Activated CD8-positive, alpha-beta memory T cell treated with anti-CD3 and anti-CD28 coated beads for 1 hour (primary cell): Measurements from ENCODE around the gene ZNF506.
"Not testable (repeated sequence)": the region's sequence is repeated elsewhere in the genome, so short reads cannot be mapped to it uniquely, and the experiment has no call there.

Source experiments
- DNase-seq, 2 donors: peaks; one replicate each; pipeline ENCODE4 v3.0.0-alpha.2; 2020; ENCODE audit warnings: low read depth in 1 of 2; ENCODE audit errors: extremely low read depth in 1 of 2

The ZNF506 gene

DNA sequence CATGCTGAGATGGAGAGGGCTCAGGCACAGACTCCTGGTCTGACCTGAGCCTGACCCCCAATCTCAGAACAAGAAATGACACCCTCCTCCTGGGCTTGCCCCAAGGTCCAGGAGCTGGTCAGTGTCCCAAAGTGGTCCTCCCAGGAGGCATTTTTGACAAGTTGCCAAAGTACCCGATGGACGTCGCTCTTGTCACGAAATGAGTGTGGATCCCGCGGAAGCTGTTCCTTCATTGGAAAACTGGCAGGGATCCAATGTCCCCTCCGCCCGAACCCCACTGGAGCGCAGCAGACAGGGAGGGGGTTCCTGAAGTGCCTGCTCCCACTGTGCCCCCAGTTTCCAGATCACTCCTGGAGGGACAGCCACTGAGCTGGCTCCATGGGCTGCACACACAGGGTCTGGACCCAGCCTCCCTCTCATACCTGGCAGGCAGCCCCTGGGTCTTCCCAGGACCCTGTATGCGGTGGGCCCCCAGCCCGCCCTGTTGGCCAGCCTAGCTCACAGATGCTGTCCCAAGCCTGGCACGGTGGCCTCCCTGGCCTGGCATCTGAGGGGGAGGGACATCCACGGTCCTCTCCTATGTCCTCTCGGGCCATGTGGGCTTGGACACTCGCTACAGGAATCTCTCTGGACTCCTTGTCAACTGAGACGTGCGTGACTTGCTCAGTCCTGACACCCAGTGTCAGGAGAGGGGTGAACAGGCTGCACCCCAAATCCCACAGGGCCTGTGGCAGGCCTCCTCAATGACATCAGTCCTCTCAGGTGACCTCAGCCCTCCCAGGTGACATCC lies 75.9 kb downstream of the ZNF506 start:
- no peak for DNase-seq

DNA sequence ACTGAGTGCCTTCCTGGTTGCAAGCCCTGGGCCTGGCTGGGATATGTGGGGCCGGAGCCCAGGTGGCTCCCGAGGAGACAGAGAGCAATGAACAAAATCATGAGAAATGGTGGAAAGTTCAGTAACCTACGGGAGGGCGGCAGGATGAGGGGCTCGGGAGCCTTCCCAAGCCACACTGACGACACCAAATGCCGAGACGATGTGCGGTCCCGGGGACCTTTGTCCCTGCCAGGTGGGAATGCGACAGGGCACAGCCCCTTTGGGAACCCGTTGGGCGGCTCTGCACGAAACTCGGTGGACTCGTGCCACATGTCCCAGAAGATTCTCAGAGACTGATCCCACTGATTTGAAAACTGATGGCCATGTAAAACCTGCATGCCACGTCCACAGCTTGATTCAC lies 76.9 kb downstream of the ZNF506 start:
- no peak for DNase-seq

DNA sequence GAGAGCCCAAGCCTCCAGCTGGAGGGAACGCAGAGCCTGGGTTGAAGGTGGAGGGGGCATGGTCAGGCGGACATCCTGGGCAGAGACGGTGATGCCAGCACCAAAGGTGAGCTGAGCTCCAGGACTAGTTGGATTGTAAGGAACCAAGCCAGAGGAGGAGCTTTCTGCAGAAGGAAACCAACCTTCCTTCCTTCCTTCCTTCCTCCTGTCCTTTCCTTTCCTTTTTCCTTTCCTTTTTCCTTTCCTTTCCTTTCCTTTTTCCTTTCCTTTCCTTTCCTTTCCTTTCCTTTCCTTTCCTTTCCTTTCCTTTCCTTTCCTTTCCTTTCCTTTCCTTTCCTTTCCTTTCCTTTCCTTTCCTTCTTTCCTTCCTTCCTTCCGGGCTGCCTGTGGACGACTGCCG lies 77.6 kb downstream of the ZNF506 start:
- DNase-seq, result not testable (repeated sequence)

DNA sequence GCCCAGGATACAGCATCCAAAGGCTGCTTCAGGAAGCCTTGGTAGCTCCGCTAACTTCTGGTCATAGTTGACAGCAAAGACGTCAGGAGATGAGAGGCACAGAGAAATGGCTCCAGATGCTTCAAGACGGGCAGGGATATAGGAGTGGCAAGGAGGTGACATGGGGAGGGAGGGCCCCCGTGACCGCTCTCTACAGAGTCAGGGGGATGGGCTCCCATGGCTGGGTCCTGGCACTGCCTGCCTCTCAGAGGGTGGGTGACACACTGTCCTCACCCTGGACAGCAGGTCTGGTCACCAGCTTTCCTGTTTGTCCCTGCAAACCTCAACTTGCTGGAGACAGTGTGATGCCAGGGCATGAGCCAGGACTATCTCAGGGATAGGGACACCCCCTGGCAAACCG lies 78.4 kb downstream of the ZNF506 start:
- no peak for DNase-seq

DNA sequence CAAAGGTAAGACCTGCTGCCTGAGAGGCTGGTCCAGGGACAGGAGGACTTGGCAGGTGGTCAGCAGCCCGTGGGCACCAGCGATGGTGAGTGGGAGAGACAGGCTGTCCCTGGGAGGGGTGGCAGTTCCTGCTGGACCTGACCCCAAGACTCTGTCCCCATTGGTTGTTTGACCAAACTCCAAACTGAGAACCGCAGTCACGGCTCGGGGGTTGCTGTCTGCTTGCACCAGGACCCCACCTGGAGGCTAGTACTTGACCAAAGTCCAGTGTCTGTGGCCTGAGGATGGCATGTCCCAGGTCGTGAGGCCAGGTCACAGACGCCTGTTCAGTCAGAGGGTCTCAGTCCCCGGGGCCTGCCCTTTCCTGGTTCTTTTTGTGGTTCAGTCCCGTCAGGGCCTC lies 78.8 kb downstream of the ZNF506 start:
- DNase-seq, result no peak
